Right atrium auricular region (tissue), 2 donors: ENCODE measurements around the gene CNTNAP5. TPM values are rescaled to one million over a fixed set of nuclear protein-coding genes. Genes with fewer than 3 reads are reported as not detected.

ENCODE experiments used
- DNase-seq: peaks from one replicate; pipeline ENCODE4 v3.0.0-alpha.2; 2019; ENCODE audit warnings: low spot score
- H3K27ac ChIP-seq, 2 donors: fragments of 200-600 bp; sonication (generic); 1 replicate in 1 of 2; 2 replicates in 1 of 2; pipeline ENCODE4 v1.5.1; 2016 to 2019
- H3K27me3 ChIP-seq, 2 donors: fragments of 200-600 bp; sonication (generic); one replicate each; pipeline versions ENCODE4 v1.5.1 to v1.6.0; 2017 to 2019
- H3K36me3 ChIP-seq: fragments of 200-600 bp; sonication (generic); one replicate; pipeline ENCODE4 v1.5.1; 2016
- H3K4me1 ChIP-seq, 2 donors: fragments of 200-600 bp; sonication (generic); one replicate each; pipeline versions ENCODE4 v1.5.1 to v1.6.0; 2017 to 2019
- H3K4me3 ChIP-seq, 2 donors: fragments of 200-600 bp; sonication (generic); 1 replicate in 1 of 2; 2 replicates in 1 of 2; pipeline ENCODE4 v1.5.1; 2017 to 2019; ENCODE audit warnings: mild to moderate bottlenecking in 1 of 2, moderate library complexity in 1 of 2
- H3K9me3 ChIP-seq, 2 donors: fragments of 200-600 bp; sonication (generic); one replicate each; pipeline ENCODE4 v1.5.1; 2019
- CTCF ChIP-seq, 2 donors: fragments of 200-600 bp; sonication (generic); IDR thresholded peaks; one replicate each; pipeline ENCODE4 v1.5.1; 2019; ENCODE audit warnings: antibody characterized with exemption in 2 of 2
- total RNA-seq, 2 donors: library from RNA; depleted of rRNA; stranded (reverse); fragments of >200 nt; gene quantifications; one replicate each; pipeline ENCODE4 v1.1.0, GENCODE V29; 2016

CNTNAP5 gene
- total RNA-seq, 2 donors from 2014 or later = not detected

DNA sequence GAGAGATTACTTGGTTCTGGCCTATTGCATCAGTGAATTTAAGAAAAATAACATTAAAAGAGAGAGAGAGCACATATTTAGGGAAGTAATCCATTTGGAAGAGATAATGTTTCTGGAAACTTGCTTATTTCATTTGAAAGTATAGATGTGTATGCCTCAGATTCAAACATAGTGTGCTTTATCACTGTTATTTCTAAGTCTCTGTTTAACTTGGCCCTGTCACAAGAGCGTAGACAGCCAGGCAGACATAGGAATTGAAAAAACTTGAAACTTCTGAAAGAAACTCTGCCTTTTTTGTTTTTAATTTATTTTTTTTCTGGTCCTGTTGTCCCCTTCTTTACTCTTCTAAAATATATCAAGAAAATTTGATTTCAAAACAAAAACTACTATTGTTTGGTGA is 849.1 kb downstream of the CNTNAP5 start:
- no peaks in the 10 kb centered on the region for H3K27me3 ChIP-seq
- no peaks in the 10 kb centered on the region for H3K36me3 ChIP-seq
- no peak for TF ChIP-seq CTCF (IDR thresholded peaks at IDR 0.05)
- no peak overlapping the region for H3K27ac ChIP-seq
- DNase-seq = no peak
- H3K9me3 ChIP-seq = no peaks in the 10 kb centered on the region
- no peak overlapping the region for H3K4me3 ChIP-seq
- no peaks in the 10 kb centered on the region for H3K4me1 ChIP-seq

- H3K27ac ChIP-seq = no peak overlapping the region
- H3K27me3 ChIP-seq = no peaks in the 10 kb centered on the region
- no peak for DNase-seq
- H3K9me3 ChIP-seq = no peaks in the 10 kb centered on the region
- no peaks in the 10 kb centered on the region for H3K36me3 ChIP-seq
- H3K4me1 ChIP-seq = no peaks in the 10 kb centered on the region
- no peak for TF ChIP-seq CTCF (IDR thresholded peaks at IDR 0.05)
- H3K4me3 ChIP-seq = no peak overlapping the region
Observed at GRCh38 chr2:124874676-124875075, 849.6 kb downstream of the CNTNAP5 start.

DNA sequence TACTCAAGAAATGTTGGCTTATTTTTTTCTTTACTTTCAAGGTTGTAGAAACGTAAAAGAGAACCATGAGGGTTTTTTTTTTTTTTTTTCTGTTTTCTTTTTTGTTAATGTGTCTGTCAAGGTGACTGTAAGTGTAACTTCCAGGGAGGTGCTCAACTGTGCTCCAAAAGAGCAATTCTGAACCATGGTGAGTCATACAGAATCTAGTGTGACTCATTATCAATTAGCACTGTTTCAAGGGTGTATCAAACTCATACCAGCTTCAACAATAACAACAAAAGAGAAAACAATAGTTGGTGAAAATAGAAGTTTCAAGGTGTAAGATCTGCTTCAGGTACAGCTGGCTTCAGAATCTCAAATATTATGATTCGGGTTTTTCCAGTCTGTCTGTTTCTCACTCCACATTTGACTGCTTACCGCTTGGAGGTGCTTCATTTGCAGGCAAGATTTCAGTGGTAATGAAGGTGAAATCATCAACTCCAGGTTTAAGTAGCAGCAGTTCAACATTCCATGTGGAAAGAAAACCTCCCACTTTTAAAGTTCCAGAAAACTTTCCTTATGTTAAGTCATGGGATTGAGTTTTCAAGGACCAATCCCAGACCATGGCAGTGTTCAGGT is 850.6 kb downstream of the CNTNAP5 start:
- Histone ChIP-seq H3K4me3 (no peak overlapping the region), H3K36me3 (no peaks in the 10 kb centered on the region), H3K27ac (no peak overlapping the region), H3K9me3 (no peaks in the 10 kb centered on the region), H3K27me3 (no peaks in the 10 kb centered on the region), H3K4me1 (no peaks in the 10 kb centered on the region)
- TF ChIP-seq CTCF (IDR thresholded peaks at IDR 0.05) = no peak
- DNase-seq = no peak

DNA sequence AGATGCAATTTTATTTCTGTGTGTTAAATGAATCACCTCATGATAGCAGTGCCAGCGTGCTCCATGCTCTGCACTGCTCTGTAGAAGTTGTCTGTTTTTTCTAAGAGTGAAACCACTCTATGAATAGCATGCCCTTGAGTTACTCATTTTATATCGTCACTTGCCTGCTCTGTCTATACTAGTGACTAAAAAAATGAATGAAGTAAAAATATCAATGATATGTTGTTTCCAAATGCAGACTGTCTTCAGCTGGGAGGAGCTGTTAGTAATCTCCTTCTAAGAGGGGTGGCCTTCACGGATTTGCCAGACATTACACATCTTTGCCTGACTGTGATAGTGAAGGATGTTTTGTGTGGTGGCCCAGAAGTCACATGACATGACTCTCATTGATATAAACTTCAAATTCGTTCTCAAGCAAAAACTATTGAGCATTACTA is 852.1 kb downstream of the CNTNAP5 start:
- no peak for TF ChIP-seq CTCF (IDR thresholded peaks at IDR 0.05)
- H3K27me3 ChIP-seq = no peaks in the 10 kb centered on the region
- no peak for DNase-seq

GRCh38 chr2:124879640-124880039 is 854.6 kb downstream of the CNTNAP5 start:
- Histone ChIP-seq H3K9me3 (no peaks in the 10 kb centered on the region), H3K4me3 (no peak overlapping the region), H3K27ac (no peak overlapping the region), H3K27me3 (no peaks in the 10 kb centered on the region), H3K36me3 (no peaks in the 10 kb centered on the region), H3K4me1 (no peaks in the 10 kb centered on the region)
- no peak for TF ChIP-seq CTCF (IDR thresholded peaks at IDR 0.05)
- no peak for DNase-seq

More for the DNA sequence above, 852.1 kb downstream of the CNTNAP5 start:
- Histone ChIP-seq H3K27ac (no peak overlapping the region), H3K4me3 (no peak overlapping the region), H3K36me3 (no peaks in the 10 kb centered on the region), H3K4me1 (no peaks in the 10 kb centered on the region), H3K9me3 (no peaks in the 10 kb centered on the region)

DNA sequence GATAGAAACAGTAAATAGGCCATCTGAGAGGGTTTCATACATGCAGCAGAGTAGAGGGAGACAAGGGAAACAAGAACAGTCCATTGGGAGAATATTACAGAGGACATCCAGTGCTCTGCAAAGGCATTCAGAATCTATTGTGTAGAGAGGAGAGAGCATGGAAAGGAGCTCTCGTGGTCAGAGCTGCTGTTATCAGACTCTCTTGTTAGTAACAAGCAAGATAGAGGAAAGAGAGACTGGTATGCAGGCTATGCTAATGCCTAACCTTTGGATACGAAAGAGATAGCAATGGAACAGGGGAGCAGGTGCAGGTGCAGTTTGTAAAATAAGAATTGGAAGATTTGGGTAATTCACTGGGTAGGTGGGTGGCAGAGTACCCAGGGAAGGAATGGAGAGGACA is 855.9 kb downstream of the CNTNAP5 start:
- no peak for TF ChIP-seq CTCF (IDR thresholded peaks at IDR 0.05)
- H3K27ac ChIP-seq = no peak overlapping the region
- no peaks in the 10 kb centered on the region for H3K4me1 ChIP-seq
- no peaks in the 10 kb centered on the region for H3K9me3 ChIP-seq
- DNase-seq = no peak
- H3K36me3 ChIP-seq = no peaks in the 10 kb centered on the region
- H3K27me3 ChIP-seq = no peaks in the 10 kb centered on the region
- no peak overlapping the region for H3K4me3 ChIP-seq
